ENCODE results near the gene HELZ. TPM values are rescaled to one million over a fixed set of nuclear protein-coding genes. Genes with fewer than 3 reads are reported as not detected.

HELZ gene
- total RNA-seq, 1 donor from 2014 or later = 65.8 TPM

DNA sequence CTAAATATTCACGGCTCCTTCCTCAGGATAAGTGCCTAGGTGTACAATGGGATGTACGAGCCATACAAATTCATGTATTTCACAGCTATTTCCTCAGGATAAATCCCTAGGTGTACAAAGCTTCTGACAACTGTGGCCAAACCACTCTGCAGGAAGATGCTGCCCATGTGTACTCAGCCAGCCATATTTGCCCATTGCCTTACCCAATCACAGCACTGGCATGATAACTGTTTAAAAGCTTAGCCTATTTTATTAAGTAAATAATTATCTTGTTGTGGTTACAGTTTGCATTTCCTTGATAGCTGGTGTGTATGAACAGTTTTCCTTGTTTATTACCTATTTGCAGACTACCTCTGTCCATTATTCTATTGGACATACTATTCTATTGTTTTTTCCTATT lies 165.5 kb downstream of the HELZ start:
- H3K27me3 Mint-ChIP-seq (ENCODE audit: insufficient read depth) = no peaks in the 10 kb centered on the region
- H3K27ac Mint-ChIP-seq = no peak overlapping the region
- intact Hi-C loops (cut with micrococcal nuclease) = no loop called here
- H3K4me3 Mint-ChIP-seq = no peak overlapping the region
- no peak for DNase-seq (ENCODE audit: low spot score)
- peaks cover 28% of the 10 kb centered on the region for H3K4me1 Mint-ChIP-seq (ENCODE audit: low read depth)
- H3K9me3 Mint-ChIP-seq = no peaks in the 10 kb centered on the region
- H3K36me3 Mint-ChIP-seq (ENCODE audit: low read depth) = peaks cover 23% of the 10 kb centered on the region

DNA sequence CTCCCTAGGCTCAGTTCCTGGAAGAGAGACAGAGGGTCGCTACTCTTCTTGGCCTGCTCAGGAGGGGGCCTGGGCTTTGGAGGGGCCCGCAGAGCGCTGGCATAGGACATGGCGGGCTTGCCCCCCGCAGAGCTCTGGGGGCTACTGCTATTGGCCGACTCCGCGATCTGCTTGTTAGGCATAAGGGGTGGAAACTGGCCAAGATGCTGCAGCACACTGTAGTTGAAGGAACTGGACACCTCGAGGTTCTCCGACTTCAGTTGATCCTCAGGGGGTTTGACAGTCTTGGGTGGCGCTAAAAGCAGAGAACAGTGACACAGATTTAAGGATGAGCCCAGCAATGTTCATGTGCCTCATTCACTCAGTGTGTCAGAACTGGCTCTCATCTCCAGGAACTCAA lies 166.7 kb downstream of the HELZ start:
- Mint-ChIP-seq H3K36me3 (ENCODE audit: low read depth) (peaks cover 23% of the 10 kb centered on the region), H3K27me3 (ENCODE audit: insufficient read depth) (no peaks in the 10 kb centered on the region), H3K9me3 (no peaks in the 10 kb centered on the region), H3K4me1 (ENCODE audit: low read depth) (peaks cover 21% of the 10 kb centered on the region), H3K27ac (no peak overlapping the region), H3K4me3 (no peak overlapping the region)
- intact Hi-C loops (cut with micrococcal nuclease) = no loop called here
- no peak for DNase-seq (ENCODE audit: low spot score)

DNA sequence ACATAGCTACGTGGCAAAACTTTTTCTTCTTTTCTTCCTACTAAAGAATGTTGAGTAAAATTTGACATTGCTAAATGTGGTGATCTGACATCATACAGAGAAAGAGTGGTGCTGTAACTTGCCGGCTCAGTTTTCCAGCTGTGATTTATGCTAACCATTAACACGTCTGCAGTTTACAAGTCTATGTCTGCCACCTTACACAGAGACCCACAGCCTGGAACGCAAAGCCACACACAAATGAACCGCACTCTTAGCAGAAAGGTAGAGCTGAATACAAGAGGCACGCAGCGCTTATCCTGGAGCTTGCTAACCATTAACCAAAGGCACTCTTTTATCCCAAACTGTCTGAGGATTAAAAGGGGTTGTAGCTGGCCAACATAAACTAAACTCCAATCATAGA lies 168.7 kb downstream of the HELZ start:
- H3K27ac Mint-ChIP-seq = no peak overlapping the region

DNA sequence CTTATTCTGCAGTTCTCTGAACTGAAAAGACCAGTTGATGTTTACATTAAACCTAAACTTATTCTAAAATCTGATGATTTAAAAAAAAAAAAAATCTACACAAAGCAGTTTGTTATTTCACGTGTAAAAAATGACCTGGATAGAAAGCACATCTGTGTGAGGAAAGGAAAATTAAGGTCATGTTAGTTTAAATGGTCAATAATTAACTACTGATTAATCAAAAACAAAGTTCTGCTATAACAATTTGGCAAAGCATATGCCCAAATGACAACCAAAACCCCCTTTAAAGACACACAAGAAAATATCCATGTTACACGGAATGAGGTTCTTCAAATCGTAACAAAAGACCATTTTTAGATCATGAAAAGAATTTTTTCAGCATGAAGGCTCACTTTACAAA lies 170.2 kb downstream of the HELZ start:
- H3K4me1 Mint-ChIP-seq (ENCODE audit: low read depth) = no peaks in the 10 kb centered on the region
- no peaks in the 10 kb centered on the region for H3K9me3 Mint-ChIP-seq
- DNase-seq (ENCODE audit: low spot score) = no peak
- peaks cover 18% of the 10 kb centered on the region for H3K36me3 Mint-ChIP-seq (ENCODE audit: low read depth)
- intact Hi-C loops (cut with micrococcal nuclease) = no loop called here
- H3K27ac Mint-ChIP-seq = no peak overlapping the region
- H3K27me3 Mint-ChIP-seq (ENCODE audit: insufficient read depth) = no peaks in the 10 kb centered on the region
- no peak overlapping the region for H3K4me3 Mint-ChIP-seq

More for the DNA sequence above, 168.7 kb downstream of the HELZ start:
- no peak overlapping the region for H3K4me3 Mint-ChIP-seq
- no peaks in the 10 kb centered on the region for H3K27me3 Mint-ChIP-seq (ENCODE audit: insufficient read depth)
- peaks cover 10% of the 10 kb centered on the region for H3K4me1 Mint-ChIP-seq (ENCODE audit: low read depth)
- no peak for DNase-seq (ENCODE audit: low spot score)
- H3K36me3 Mint-ChIP-seq (ENCODE audit: low read depth) = peaks cover 21% of the 10 kb centered on the region
- intact Hi-C loops (cut with micrococcal nuclease) = no loop called here
- no peaks in the 10 kb centered on the region for H3K9me3 Mint-ChIP-seq

- no peak overlapping the region for H3K4me3 Mint-ChIP-seq
- H3K27me3 Mint-ChIP-seq (ENCODE audit: insufficient read depth) = no peaks in the 10 kb centered on the region
- no peak for DNase-seq (ENCODE audit: low spot score)
- no peak overlapping the region for H3K27ac Mint-ChIP-seq
- no peaks in the 10 kb centered on the region for H3K4me1 Mint-ChIP-seq (ENCODE audit: low read depth)
- H3K9me3 Mint-ChIP-seq = no peaks in the 10 kb centered on the region
- intact Hi-C loops (cut with micrococcal nuclease) = no loop called here
- peaks cover 16% of the 10 kb centered on the region for H3K36me3 Mint-ChIP-seq (ENCODE audit: low read depth)
Observed at GRCh38 chr17:67072885-67073284, 172.1 kb downstream of the HELZ start.

DNA sequence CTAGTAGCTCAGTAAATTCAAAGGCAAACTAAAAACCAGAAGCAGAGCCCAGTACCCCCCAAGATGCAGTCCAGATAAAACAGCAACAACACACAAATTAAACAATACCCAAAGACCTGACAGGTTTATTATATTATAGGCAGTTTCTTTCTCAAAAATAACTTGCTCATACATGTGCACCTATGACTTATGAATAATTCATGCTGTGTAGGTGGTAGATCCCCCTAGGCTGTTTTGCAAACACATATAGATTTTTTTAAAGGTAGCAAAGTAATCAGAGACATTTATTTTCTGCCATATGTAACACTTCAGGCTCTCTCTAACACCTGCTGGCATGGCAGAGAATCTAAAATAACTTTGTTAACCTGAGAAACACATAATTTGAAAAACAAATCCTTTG lies 173.4 kb downstream of the HELZ start:
- Mint-ChIP-seq H3K4me3 (no peak overlapping the region), H3K9me3 (no peaks in the 10 kb centered on the region), H3K36me3 (ENCODE audit: low read depth) (peaks cover 12% of the 10 kb centered on the region), H3K4me1 (ENCODE audit: low read depth) (no peaks in the 10 kb centered on the region), H3K27ac (no peak overlapping the region), H3K27me3 (ENCODE audit: insufficient read depth) (no peaks in the 10 kb centered on the region)
- no peak for DNase-seq (ENCODE audit: low spot score)
- intact Hi-C loops (cut with micrococcal nuclease) = no loop called here

DNA sequence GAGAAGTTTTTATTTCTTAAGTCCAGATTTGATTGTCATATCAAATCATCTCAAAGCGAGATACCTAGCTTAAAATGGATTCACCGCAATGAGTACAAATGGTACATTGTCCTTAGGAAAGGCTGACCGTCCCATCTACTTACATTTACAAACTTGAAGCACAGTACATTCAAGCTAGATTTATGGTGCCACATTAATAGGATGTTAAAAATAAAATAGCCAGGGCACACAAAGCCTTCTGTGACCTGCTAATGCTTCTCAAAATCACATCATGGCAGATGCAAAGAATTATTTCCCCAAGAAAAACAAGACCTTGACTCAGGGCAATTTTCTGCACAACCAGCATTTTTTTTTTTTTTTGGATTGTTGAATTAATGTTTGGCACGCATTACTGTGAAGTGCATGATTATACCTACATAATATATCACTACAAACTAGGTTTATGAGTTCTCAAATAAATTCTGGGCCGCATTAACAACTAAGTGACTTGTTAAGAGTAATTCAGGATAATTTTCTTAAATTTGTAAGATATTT lies 175.3 kb downstream of the HELZ start:
- intact Hi-C loops (cut with micrococcal nuclease) = no loop called here
- DNase-seq (ENCODE audit: low spot score) = no peak
- Mint-ChIP-seq H3K4me3 (no peak overlapping the region), H3K27me3 (ENCODE audit: insufficient read depth) (no peaks in the 10 kb centered on the region), H3K9me3 (no peaks in the 10 kb centered on the region), H3K4me1 (ENCODE audit: low read depth) (no peaks in the 10 kb centered on the region), H3K36me3 (ENCODE audit: low read depth) (peaks cover 3% of the 10 kb centered on the region), H3K27ac (no peak overlapping the region)

- Mint-ChIP-seq H3K9me3 (no peaks in the 10 kb centered on the region), H3K4me1 (ENCODE audit: low read depth) (no peaks in the 10 kb centered on the region), H3K27me3 (ENCODE audit: insufficient read depth) (no peaks in the 10 kb centered on the region), H3K27ac (no peak overlapping the region), H3K36me3 (ENCODE audit: low read depth) (peaks cover 3% of the 10 kb centered on the region), H3K4me3 (no peak overlapping the region)
- intact Hi-C loops (cut with micrococcal nuclease) = no loop called here
- DNase-seq (ENCODE audit: low spot score) = no peak
Observed at GRCh38 chr17:67068999-67069398, 176.0 kb downstream of the HELZ start.

GRCh38 chr17:67067571-67068482 lies 177.2 kb downstream of the HELZ start:
- no peaks in the 10 kb centered on the region for H3K4me1 Mint-ChIP-seq (ENCODE audit: low read depth)
- DNase-seq (ENCODE audit: low spot score) = no peak
- H3K4me3 Mint-ChIP-seq = no peak overlapping the region
- no peaks in the 10 kb centered on the region for H3K9me3 Mint-ChIP-seq
- no peaks in the 10 kb centered on the region for H3K36me3 Mint-ChIP-seq (ENCODE audit: low read depth)
- H3K27ac Mint-ChIP-seq = no peak overlapping the region
- intact Hi-C loops (cut with micrococcal nuclease) = no loop called here
- H3K27me3 Mint-ChIP-seq (ENCODE audit: insufficient read depth) = no peaks in the 10 kb centered on the region

DNA sequence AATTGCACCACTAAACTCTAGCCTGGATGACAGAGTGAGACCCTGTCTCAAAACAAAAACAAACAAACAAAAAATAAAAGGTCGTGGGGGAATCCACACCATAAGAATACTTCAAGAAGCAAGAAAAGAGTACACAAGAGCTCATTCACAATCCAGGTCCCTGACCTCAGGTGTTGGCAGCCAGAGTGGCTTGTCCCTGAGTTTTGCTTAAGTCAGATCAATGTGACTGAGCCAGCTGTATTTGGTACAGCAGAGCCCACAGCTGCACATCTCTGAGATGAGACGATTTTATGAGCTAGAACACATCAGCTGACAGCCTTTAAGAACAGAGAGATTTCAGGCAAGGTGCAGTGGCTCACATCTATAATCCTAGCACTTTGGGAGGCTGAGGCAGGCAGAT lies 178.3 kb downstream of the HELZ start:
- H3K4me3 Mint-ChIP-seq = no peak overlapping the region
- no peaks in the 10 kb centered on the region for H3K4me1 Mint-ChIP-seq (ENCODE audit: low read depth)
- DNase-seq (ENCODE audit: low spot score) = no peak
- no peak overlapping the region for H3K27ac Mint-ChIP-seq
- H3K27me3 Mint-ChIP-seq (ENCODE audit: insufficient read depth) = no peaks in the 10 kb centered on the region
- no peaks in the 10 kb centered on the region for H3K9me3 Mint-ChIP-seq
- intact Hi-C loops (cut with micrococcal nuclease) = no loop called here
- H3K36me3 Mint-ChIP-seq (ENCODE audit: low read depth) = no peaks in the 10 kb centered on the region

GRCh38 chr17:67063141-67063540 lies 181.9 kb downstream of the HELZ start:
- Mint-ChIP-seq H3K27ac (no peak overlapping the region), H3K4me3 (no peak overlapping the region), H3K27me3 (ENCODE audit: insufficient read depth) (no peaks in the 10 kb centered on the region), H3K9me3 (no peaks in the 10 kb centered on the region), H3K36me3 (ENCODE audit: low read depth) (no peaks in the 10 kb centered on the region), H3K4me1 (ENCODE audit: low read depth) (no peaks in the 10 kb centered on the region)
- intact Hi-C loops (cut with micrococcal nuclease) = no loop called here
- DNase-seq (ENCODE audit: low spot score) = no peak

DNA sequence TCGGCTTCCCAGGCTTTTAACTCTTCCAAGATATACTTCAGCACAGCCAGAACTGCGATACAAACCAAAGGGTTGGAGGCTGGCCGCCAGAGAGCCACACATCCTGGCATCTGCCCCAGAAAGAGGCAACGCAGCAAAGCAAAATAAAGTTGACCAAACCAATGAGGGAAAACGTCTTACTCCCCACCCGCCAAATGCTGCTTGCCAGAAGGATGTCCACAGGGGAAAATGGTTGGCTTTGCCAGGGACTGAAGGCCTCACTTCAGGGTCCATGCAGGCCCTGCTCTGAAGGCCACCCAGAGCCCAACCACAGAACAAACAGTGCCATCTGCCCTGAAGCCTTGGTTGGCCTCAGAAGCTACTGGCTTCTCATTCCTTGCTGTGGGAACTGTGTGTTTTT lies 185.6 kb downstream of the HELZ start:
- H3K9me3 Mint-ChIP-seq = no peaks in the 10 kb centered on the region
- intact Hi-C loops (cut with micrococcal nuclease) = no loop called here
- H3K4me1 Mint-ChIP-seq (ENCODE audit: low read depth) = no peaks in the 10 kb centered on the region
- DNase-seq (ENCODE audit: low spot score) = no peak
- no peak overlapping the region for H3K4me3 Mint-ChIP-seq
- H3K36me3 Mint-ChIP-seq (ENCODE audit: low read depth) = no peaks in the 10 kb centered on the region
- no peaks in the 10 kb centered on the region for H3K27me3 Mint-ChIP-seq (ENCODE audit: insufficient read depth)
- H3K27ac Mint-ChIP-seq = no peak overlapping the region

- Mint-ChIP-seq H3K27me3 (ENCODE audit: insufficient read depth) (no peaks in the 10 kb centered on the region), H3K9me3 (no peaks in the 10 kb centered on the region), H3K4me1 (ENCODE audit: low read depth) (no peaks in the 10 kb centered on the region), H3K4me3 (no peak overlapping the region), H3K36me3 (ENCODE audit: low read depth) (no peaks in the 10 kb centered on the region), H3K27ac (no peak overlapping the region)
- no peak for DNase-seq (ENCODE audit: low spot score)
- intact Hi-C loops (cut with micrococcal nuclease) = no loop called here
Observed at GRCh38 chr17:67058036-67058435, 187.0 kb downstream of the HELZ start.

All from activated T-helper 1 cell treated with anti-CD3 and anti-CD28 coated beads, Interleukin-12 subunit alpha, Interleukin-12 subunit beta, Interleukin-2, Interleukin-4 antibody, amounts not matched to agents 30 ng/mL and 10 ng/mL and 1 ng/mL, durations not matched to agents 14 hours and 24 hours and 36 hours (primary cell).